SU-DHL-6 (cell line): ENCODE results near the gene GOLGA3.

ENCODE experiments used
- H2AFZ ChIP-seq: fragments of 200-600 bp; sonication (generic); 2 replicates; pipeline ENCODE4 v1.6.1; 2014; ENCODE audit warnings: low read depth, mild to moderate bottlenecking, moderate library complexity, mixed read lengths, antibody characterized with exemption, low read length; ENCODE audit not compliant: severe bottlenecking
- H3F3A ChIP-seq: fragments of 200-600 bp; shearing (Covaris generic); 2 replicates; pipeline ENCODE4 v1.6.0; 2016; ENCODE audit warnings: antibody characterized with exemption, mild to moderate bottlenecking; ENCODE audit not compliant: insufficient read depth
- H3K27ac ChIP-seq: fragments of 200-600 bp; sonication (generic); 2 replicates; pipeline ENCODE4 v1.5.1; 2016; ENCODE audit warnings: low read depth, mild to moderate bottlenecking, low read length, moderate library complexity, mixed read lengths
- H3K27me3 ChIP-seq: fragments of 200-600 bp; sonication (generic), shearing (Covaris generic); 2 replicates; pipeline ENCODE4 v1.6.0; 2014; ENCODE audit warnings: mild to moderate bottlenecking, low read length
- H3K36me3 ChIP-seq: fragments of 200-600 bp; sonication (generic); 2 replicates; pipeline ENCODE4 v1.6.1; 2014; ENCODE audit warnings: mild to moderate bottlenecking, low read length, mixed read lengths
- H3K4me2 ChIP-seq: fragments of 300-600, 200-600 bp; shearing (Covaris generic), sonication (generic); 2 replicates; pipeline ENCODE4 v1.6.0; 2014; ENCODE audit warnings: low read length, low read depth, mild to moderate bottlenecking; ENCODE audit not compliant: poor library complexity, severe bottlenecking
- H3K4me3 ChIP-seq: fragments of 200-600 bp; sonication (generic); 2 replicates; pipeline ENCODE4 v1.5.1; 2014; ENCODE audit warnings: antibody characterized with exemption, low read length, mild to moderate bottlenecking, mixed read lengths; ENCODE audit not compliant: insufficient read depth, poor library complexity, severe bottlenecking
- H3K79me2 ChIP-seq: fragments of 200-600 bp; sonication (generic); 2 replicates; pipeline ENCODE4 v1.6.1; 2014; ENCODE audit warnings: mild to moderate bottlenecking, low read length, moderate library complexity; ENCODE audit not compliant: insufficient read depth
- H3K9ac ChIP-seq: fragments of 200-600 bp; sonication (generic); 2 replicates; pipeline ENCODE4 v1.7.0; 2014; ENCODE audit warnings: mild to moderate bottlenecking, low read length
- H3K9me2 ChIP-seq: fragments of 200-600 bp; sonication (generic); replicated peaks from 2 replicates; pipeline ENCODE4 v1.6.1; 2014; ENCODE audit warnings: low read length; ENCODE audit not compliant: insufficient read depth
- H3K9me3 ChIP-seq: fragments of 200-600 bp; sonication (generic); 2 replicates; pipeline ENCODE4 v1.6.1; 2014; ENCODE audit warnings: low read length, mixed read lengths; ENCODE audit not compliant: insufficient read depth
- H4K20me1 ChIP-seq: fragments of 200-600 bp; sonication (generic); 2 replicates; pipeline ENCODE4 v1.6.1; 2014; ENCODE audit warnings: low read depth, mild to moderate bottlenecking, antibody characterized with exemption, low read length, moderate library complexity, mixed read lengths
- CTCF ChIP-seq: fragments of 200-600 bp; sonication (generic); IDR thresholded peaks from one replicate; pipeline ENCODE4 v1.5.1; 2017; ENCODE audit warnings: antibody characterized with exemption, mild to moderate bottlenecking, low read length, moderate library complexity; ENCODE audit not compliant: insufficient read depth, poor library complexity, severe bottlenecking
- EZH2phosphoT487 ChIP-seq: fragments of 200-600 bp; sonication (generic), shearing (Covaris generic); conservative IDR thresholded peaks from 2 replicates; pipeline ENCODE4 v1.6.1; 2018; ENCODE audit warnings: mild to moderate bottlenecking, antibody characterized with exemption, low read length, moderate library complexity, mixed read lengths

Gene GOLGA3

DNA sequence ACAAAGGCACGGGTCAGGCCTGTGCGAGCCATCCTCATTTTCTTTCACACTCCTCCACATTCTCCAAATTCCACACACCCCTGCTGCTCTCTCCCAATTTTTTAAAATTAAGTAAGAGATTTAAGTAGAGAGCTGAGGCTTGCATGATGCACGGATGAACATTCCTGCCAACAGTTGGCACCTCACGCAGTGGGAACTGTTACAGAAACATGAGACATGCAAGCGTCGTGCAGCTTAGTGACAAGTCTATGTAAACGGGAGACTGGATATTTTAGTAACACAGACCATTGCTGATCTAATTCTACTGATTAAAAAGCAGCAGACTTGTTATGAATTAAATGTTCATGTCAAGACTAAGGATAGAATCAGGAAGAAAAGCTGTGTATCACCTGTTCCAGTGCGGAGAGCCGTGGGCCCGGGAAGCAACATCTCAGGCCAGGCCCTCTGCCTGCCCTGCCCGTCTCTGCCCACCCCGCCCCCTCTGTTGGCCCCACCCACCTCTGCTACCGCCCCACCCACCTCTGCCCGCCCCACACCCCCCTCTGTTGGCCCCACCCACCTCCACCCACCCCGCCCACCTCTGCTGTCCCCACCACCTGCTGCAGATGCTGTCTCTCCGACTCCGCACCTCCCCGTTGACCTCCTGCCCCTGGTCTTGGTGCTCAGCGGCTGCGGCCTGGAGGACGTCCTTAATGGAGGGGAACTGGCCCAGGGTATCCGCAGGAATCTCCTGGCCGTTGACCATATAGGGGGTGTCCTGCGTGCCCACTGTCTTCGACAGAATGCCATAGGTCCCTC lies 21.2 kb downstream of the GOLGA3 start:
- H3K79me2 ChIP-seq: peaks cover 4% of the 10 kb centered on the region; the same call in 1 of the 2 replicates

GRCh38 chr12:132806857-132807256 lies 21.8 kb downstream of the GOLGA3 start:
- no peak overlapping the region for H3K27ac ChIP-seq
- TF ChIP-seq EZH2phosphoT487: no peak
- no peak for TF ChIP-seq CTCF
- H3K4me2 ChIP-seq: no peak overlapping the region
- no peaks in the 10 kb centered on the region; the same call in 1 of the 2 replicates for H3K36me3 ChIP-seq
- H3K9me2 ChIP-seq: no peaks in the 10 kb centered on the region
- no peaks in the 10 kb centered on the region for H3K27me3 ChIP-seq
- no peaks in the 10 kb centered on the region for H4K20me1 ChIP-seq
- no peak overlapping the region for H2AFZ ChIP-seq
- H3K4me3 ChIP-seq: no peak overlapping the region
- no peaks in the 10 kb centered on the region for H3F3A ChIP-seq
- H3K9ac ChIP-seq: no peak overlapping the region
- peaks cover 4% of the 10 kb centered on the region; the same call in 1 of the 2 replicates for H3K79me2 ChIP-seq
- H3K9me3 ChIP-seq: no peaks in the 10 kb centered on the region

More for the DNA sequence above, 21.2 kb downstream of the GOLGA3 start:
- no peak overlapping the region for H2AFZ ChIP-seq
- H3K4me2 ChIP-seq: no peak overlapping the region
- H3K36me3 ChIP-seq: no peaks in the 10 kb centered on the region; the same call in 1 of the 2 replicates
- no peak overlapping the region for H3K9ac ChIP-seq
- no peaks in the 10 kb centered on the region for H3K9me3 ChIP-seq
- TF ChIP-seq EZH2phosphoT487: no peak
- no peak for TF ChIP-seq CTCF
- H4K20me1 ChIP-seq: no peaks in the 10 kb centered on the region
- H3K27me3 ChIP-seq: no peaks in the 10 kb centered on the region
- H3F3A ChIP-seq: no peaks in the 10 kb centered on the region; the same call in 1 of the 2 replicates
- no peak overlapping the region for H3K4me3 ChIP-seq
- H3K9me2 ChIP-seq: no peaks in the 10 kb centered on the region
- H3K27ac ChIP-seq: no peak overlapping the region

DNA sequence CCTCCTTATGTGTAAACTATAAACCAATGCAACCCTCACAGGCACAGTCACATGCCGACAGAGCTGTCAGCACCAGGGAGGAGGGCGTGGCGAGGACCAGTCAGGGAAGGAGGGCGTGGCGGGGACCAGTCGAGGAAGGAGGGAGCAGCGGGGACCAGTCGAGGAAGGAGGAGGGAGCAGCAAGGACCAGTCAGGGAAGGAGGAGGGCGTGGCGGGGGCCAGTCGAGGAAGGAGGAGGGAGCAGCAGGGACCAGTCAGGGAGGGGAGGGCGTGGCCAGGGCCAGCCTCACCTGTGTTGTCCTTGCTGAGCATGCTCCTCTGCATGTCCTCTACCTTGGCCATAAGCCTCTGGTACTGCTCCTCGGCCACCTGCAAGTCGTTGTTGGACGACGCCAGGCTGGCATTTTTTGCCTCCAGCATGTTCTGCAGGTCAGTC lies 24.2 kb downstream of the GOLGA3 start:
- no peaks in the 10 kb centered on the region for H3K27me3 ChIP-seq
- H3K79me2 ChIP-seq: peaks cover 4% of the 10 kb centered on the region; the same call in 1 of the 2 replicates
- H3K4me2 ChIP-seq: no peak overlapping the region
- H3K9me3 ChIP-seq: no peaks in the 10 kb centered on the region
- no peaks in the 10 kb centered on the region for H4K20me1 ChIP-seq
- H3K27ac ChIP-seq: no peak overlapping the region
- TF ChIP-seq CTCF: no peak
- TF ChIP-seq EZH2phosphoT487: no peak
- H3K36me3 ChIP-seq: no peaks in the 10 kb centered on the region; the same call in 1 of the 2 replicates
- no peak overlapping the region for H3K4me3 ChIP-seq
- no peaks in the 10 kb centered on the region for H3K9me2 ChIP-seq
- no peak overlapping the region for H2AFZ ChIP-seq
- no peaks in the 10 kb centered on the region for H3F3A ChIP-seq
- no peak overlapping the region for H3K9ac ChIP-seq
